ENCODE results near the gene LCN12.

GRCh38 chr9:136974817-136975535 lies 22.9 kb downstream of the LCN12 start:
- TF ChIP-seq GATA2 (IDR thresholded peaks at IDR 0.05; ENCODE audit: low read depth, low read length) (no peak), GATA3 (IDR thresholded peaks at IDR 0.05; ENCODE audit: low read depth, low read length) (no peak)

Data from SH-SY5Y (cell line).